ENCODE data around the gene DDIT4. TPM values are rescaled to one million over a fixed set of nuclear protein-coding genes. Genes with fewer than 3 reads are reported as not detected.

DDIT4 gene
- total and polyA plus RNA-seq, 9 of the 15 experiments (the other 6 are each of a cell fraction or from before 2014, with no cell fraction given) = 8.2 to 675 (median 159) TPM

GRCh38 chr10:72272689-72273409, 875 bp upstream of the DDIT4 start (continued):
- TF ChIP-seq RERE (CRISPR knock-in tag; IDR thresholded peaks at IDR 0.05; ENCODE audit: borderline replicate concordance) (no peak), ZNF695 (CRISPR knock-in tag; IDR thresholded peaks at IDR 0.05) (no peak), RREB1 (CRISPR knock-in tag; IDR thresholded peaks at IDR 0.05) (peak; percentile 98), NR4A1 (CRISPR knock-in tag; IDR thresholded peaks at IDR 0.05) (peak; percentile 28; the same call in 1 of the 2 replicates), NR4A1 (tag; IDR thresholded peaks at IDR 0.05) (peak; percentile 77; the same call in 1 of the 2 replicates), ILK (tag; IDR thresholded peaks at IDR 0.05; ENCODE audit: borderline replicate concordance, low read depth) (no peak), CHAMP1 (IDR thresholded peaks at IDR 0.05) (no peak), FOXM1 (IDR thresholded peaks at IDR 0.05; ENCODE audit: low read depth) (no peak), FOXM1 (CRISPR knock-in tag; IDR thresholded peaks at IDR 0.05; ENCODE audit: low read depth) (no peak; the same call in 1 of the 2 replicates), CHD4 (IDR thresholded peaks at IDR 0.05; ENCODE audit: insufficient read depth, insufficient replicate concordance, low read depth, low read length, poor library complexity, severe bottlenecking) (no peak), SRSF3 (IDR thresholded peaks at IDR 0.05; ENCODE audit: insufficient read depth, low read length) (peak; percentile 100; the same call in 1 of the 2 replicates), STAG1 (CRISPR knock-in tag; IDR thresholded peaks at IDR 0.05; ENCODE audit: borderline replicate concordance) (no peak), ZNF644 (tag; IDR thresholded peaks at IDR 0.05; ENCODE audit: low read depth) (no peak)
